ENCODE measurements around the gene BYSL.
"Not testable (repeated sequence)": the region's sequence is repeated elsewhere in the genome, so short reads cannot be mapped to it uniquely, and the experiment has no call there.

Gene BYSL

DNA sequence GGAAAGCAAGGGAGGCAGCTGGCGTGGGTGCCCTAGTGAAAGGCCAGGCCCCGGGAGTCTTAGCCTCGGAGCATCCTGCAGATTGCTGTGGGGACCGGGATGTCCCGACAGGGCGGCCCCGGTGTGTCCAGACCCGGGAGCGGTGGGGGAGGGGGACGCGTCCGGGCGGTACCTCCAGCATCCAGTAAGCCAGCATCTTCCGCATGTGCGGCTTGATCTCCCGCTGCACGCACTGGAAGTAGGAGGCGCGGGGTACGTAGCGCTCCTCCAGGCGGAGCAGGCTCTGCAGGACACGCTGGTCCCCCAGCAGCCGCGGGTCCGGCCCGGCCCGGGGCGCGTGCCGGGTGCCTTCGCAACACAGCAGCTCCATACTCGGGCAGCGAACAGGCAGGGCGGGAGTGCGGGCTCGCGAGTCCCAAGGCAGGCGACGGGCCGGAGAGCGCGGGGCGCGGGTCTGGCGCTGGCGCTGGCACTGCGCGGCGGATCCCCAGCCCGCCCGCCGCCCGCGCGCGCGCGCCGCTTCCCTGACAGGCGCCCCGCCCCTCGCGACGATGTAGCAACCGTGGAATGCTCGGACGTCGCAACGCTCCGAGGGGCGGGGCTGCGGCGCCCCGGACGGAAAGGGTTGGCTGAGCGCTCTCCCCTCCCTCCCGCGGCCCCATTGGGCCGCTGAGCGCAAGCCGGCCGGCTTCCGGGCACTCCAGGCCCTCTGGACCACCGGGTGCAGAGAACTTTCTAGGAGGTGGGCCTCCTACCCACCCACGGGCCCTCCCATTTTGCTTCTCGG, 20.2 kb downstream of the BYSL start, which contains the start of gene CCND3:
Gene CCND3 (minus strand): TSS at position 529 of the 787 bp plus-strand sequence. CDS start 159 bp downstream, at position 370.
- peak in 50 of 51 donors; percentile 39 to 93 (median 82) for DNase-seq

DNA sequence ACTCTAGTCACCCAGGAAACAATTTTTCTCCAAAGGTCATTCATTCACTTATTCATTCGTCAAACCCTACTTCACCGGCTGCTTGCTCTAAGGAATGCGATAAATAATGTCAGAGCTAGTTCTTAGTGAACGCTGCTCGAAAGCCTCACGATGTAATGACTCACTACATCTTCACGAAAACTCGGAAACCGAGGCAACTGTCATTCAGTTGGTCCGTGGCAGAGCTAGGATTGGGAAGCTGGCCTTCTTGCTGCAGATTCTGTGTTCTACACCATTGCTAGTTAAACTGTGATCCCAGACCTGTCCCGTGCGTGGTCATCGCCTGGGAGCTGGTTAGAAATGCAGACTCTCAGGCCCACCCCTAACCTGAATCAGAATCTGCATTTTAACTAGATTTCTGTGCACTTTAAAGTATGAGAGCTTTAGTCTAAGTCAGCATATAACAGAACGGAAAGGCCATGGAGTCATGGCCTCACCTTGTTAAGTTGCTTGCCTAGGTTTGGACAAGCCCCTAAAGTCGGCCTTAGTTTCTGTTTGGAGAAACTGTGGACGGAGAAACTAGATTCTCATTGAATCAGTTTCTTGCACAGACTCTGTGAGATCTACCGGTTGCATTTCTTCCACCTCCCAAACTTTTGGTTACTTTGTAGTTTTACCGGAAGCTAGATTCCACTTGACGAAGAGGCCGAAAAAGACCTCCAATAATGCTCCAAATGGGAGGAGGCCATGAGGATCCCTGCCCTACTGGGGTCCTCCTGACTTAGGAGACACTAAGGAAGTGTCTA, 21.0 kb downstream of the BYSL start:
- peak in 3 of 51 donors; percentile 39 to 59 (median 42) for DNase-seq

DNA sequence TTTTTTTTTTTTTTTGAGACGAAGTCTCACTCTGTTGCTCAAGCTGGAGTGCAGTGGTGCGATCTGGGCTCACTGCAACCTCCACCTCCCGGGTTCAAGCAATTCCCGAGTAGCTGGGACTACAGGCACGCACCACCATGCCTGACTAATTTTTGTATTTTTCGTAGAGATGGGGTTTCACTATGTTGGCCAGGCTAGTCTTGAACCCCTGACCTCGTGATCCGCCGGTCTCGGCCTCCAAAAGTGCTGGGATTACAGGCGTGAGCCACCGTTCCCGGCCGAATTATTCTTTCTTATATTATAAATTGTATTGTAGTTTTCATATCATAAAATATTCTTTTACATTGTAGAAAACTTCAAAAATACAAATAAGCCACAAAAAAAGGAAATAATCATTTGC, 21.6 kb downstream of the BYSL start:
- DNase-seq, result not testable (repeated sequence)

DNA sequence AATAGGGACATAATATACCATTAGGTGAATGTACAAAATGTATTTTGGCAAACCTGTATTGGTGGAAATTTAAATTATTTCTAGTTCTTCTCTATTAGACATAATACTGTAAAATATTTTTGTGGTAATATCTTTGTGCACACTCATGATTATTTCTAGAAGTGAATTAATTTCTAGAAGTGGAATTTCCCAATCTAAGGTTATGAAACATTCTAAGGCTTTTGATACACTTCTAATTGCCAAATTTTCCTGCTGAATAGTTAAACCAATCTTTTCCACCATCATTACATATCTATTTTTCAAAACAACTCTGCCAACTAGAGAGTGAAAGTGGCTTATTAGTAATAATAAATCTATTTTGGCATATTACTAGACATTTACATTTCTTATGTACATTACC, 22.2 kb downstream of the BYSL start:
- DNase-seq, result no peak

DNA sequence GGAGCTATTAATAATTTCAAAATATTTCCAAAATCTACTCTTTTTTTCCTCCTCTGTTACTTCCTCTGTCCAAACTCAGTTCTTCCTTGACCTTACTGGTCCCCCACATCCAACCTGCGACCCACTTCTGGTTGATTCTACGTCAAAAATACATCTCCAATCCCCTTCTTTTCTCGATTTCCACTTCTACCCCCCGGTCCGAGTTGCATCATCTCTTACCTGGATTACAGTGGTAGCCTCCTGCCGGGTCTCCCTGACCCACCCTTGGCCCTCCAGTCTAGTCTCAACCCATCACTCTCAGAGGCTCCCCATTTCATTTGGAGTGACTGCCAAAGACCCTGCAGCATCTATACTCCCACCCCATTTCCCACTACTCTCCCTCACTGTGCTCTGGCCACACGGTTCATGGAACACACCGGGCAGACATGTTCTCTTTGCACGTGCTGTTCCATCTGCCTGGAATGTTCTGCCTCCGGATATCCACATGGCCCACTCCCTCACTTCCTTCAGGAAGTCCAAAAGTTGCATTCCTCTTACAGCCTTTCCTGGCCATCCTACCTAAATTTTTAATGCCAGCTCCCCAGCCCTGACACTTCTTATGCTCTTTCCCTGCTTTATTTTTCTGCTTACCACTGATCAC, 26.4 kb downstream of the BYSL start:
- DNase-seq, result no peak

DNA sequence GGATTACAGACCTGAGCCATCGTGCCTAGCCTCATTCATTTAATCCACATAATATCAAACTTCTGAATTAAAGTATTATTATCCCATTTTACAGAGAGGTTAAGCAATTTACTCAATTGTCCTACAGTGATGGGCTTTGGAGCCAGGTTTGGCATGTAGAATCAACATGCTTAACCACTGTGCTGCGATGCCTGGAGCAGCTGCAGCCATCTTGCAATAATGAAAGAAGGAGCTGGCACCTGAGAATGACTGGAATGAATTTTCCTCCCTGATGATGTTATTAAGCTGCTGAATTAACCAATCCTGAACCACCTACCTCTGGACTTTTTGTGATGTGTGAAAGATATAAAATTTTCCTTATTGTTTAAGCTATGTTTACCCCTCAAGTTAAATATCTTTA, 33.4 kb downstream of the BYSL start:
- DNase-seq, result no peak

DNA sequence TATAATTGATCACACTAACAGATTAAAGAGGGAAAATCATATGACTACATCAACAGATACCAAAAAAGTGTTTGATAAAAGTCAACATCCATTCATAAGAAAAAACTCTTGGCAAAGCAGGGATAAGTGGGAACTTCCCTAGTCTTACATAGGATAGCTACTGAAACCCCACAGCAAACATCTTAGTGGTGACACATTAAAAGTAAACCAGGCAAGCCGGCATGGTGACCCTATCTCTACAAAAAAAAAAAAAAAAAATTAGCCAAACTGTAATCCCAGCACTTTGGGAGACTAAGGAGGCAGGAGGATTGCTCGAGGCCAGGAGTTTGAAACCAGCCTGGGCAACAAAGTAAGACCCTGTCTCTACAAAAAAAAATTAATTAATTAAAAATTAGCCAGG, 34.1 kb downstream of the BYSL start:
- DNase-seq, result no peak

DNA sequence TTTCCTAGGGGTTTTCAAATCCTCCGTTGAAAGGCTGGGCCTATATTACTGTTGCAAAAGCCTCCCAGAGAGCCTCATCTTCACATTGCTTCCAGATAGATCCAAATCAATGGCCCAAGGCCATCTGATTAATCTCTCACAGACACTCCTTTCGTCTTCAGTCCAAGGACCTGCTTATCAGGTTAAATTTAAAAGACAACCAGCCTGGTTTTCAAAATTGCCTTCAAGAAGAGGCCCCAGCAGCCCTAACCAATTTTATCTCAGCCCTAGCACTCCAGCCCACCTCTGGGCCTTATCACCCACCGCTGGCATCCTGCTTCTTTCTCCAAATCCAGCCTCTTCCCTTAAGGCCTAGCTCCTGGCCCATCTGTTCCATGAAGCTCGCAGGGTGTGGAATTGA, 35.8 kb downstream of the BYSL start:
- no peak for DNase-seq

DNA sequence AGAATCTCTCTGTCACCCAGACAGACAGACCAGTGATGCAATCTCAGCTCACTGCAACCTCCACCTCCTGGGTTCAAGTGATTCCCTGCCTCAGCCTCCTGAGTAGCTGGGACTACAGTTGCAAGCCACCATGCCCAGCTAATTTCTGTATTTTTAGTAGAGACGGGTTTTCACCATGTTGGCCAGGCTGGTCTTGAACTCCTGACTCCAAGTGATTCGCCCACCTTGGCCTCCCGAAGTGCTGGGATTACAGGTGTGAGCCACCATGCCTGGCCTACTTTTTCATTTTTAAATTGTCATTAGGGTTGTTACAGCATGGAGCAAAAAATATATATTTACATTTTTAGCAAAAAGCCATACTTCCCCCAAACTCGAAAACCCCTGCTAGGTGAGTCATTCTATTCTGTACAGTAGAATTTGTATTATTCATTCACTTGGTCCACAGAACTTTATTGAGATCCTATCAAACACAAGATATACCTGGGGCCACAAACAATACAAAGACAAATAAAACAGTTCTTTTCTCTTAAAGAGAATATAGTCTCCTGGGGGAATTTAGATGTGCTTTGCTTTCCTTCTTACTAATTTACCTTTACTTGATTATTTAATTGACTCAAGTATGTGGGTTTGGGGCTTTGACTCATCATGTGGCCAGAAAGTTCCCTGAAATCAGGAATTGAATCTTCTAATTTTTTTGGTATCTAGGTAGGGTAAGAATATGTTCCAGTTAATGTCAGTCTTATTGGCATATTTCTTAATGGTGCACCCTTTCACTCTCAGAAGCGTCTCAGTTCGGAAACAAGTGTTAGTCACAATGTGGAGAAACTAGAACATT, 36.9 kb downstream of the BYSL start:
- DNase-seq, result no peak

DNA sequence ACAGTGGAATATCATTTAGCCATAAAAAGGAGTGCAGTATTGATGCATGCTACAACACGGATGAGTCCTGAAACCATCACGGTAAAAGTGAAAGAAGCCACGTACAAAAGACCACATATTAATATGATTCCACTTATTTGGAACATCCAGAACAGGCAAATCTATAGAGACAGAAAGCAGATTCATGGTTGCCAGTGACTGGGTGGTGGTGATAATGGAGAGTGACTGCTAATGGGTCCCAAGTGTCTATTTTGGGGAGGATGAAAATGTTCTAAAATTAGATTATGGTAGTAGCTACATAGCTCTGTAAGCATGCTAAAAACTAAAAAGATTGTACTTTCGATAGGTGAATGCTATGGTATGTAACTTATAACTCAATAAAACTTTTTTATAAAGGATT, 38.7 kb downstream of the BYSL start:
- no peak for DNase-seq

DNA sequence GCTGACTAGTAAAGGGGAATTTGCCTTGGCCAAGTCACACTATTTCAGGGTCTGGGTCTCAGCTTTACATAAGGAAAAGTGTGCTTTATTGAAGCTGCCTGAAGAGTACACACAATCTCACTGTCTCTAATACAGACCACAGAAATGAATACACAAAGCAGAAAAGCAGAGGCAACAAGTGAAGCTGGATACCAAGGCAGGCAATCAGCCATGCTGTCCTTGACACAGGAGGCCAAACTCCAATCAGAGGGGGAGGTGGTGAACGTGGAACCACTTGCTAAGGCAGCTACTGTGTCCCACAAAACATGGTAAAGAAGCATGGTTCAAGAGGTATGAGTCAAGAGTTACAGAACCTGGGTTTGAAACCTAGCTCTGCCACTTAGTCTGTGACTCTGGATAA, 42.1 kb downstream of the BYSL start:
- DNase-seq, result no peak

DNA sequence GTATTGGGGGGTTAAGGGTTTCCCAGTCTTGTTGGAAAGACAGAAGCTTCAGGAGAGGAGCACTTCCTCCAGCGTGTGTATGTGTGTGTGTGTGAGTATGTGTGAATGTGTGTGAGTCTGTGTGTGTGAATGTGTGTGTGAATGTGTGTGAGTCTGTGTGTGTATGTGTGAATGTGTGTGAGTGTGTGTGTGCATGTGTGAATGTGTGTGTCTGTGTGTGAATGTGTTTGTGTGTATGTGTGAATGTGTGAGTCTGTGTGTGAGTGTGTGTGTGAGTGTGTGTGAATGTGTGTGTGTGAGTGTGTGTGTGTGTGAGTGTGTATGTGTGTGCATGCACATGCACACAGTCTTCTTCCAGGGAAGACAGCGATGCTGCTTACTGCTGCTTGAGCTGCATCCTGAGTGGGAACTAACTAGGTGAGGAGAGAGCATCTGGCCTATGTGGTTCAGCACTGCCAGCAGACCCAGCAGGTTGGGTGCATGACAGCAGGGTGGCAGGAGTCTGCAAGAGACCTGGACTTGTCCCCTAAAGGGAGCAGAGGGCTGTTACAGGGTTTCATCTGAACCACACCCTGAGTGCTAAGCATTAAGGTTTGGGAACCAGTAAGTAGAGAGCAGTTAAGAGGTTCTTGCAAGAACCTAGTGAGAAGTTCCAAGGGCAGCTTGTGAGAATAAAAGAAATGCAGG, 43.0 kb downstream of the BYSL start:
- DNase-seq, result no peak

DNA sequence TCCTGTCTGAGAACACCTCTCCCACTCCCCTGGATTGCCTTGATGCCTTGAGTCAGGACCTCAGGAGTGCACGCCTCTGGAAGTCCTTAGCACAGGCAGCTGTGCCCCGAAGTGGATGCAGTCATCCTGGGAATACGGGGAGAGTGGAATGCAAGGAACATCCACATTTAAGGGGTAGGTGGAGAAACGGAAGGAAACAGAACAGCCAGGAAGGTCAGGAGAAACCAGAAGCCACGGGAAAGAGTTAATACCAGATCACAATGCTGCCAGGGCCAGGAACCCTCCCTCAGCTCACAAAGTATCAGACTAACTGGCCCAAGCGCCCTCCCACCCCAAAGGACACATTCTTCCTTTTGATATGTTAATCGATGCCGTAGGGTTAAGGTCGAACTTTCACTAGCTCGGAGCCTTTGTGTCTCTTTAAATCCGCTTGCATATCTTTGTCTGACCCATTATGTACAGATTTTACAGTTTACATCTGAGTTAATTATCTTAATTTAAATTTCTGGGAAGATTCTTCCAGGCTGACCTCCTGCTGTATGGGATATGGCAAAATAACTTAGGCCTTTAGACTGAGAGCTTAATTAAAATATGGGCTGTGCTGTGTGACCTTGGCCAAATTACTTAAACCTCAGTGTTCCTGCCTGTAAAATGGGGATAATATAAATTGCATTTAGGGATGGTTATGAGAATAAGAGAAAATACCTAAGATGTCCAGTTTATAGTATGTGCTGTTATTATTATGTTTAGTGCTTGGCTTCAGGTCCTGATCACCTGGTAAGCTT, 44.3 kb downstream of the BYSL start:
- no peak for DNase-seq

DNA sequence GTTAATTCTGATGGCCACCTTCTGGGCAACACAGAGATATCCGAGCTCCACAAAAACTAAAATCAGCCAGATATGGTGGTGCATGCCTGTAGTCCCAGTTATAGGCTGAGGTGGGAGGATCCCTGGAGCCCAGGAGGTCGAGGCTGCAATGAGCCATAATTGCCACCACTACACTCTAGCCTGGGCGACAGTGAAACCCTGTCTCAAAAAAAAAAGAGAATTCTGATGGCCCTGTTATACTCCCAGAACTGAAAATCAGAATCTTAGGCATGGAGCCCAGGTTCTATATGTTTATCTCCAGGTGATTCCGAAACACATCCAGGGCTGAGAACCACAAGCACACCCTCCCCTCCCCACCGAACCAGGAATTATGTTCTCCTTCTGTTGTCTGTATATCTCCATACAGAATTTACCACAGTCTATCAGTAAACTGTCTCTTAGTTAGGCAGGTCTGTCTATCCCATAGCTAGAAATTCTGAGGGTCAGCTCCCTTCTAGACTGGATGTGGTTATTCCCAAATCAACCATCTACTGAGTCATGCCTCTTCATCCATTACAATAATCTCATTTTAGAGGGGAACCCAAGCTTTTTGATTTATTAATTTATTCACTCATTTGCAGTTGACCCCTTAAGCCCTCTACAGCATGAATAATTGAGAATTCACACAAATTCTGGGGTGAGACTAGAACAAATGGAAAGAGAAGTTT, 45.1 kb downstream of the BYSL start:
- DNase-seq, result no peak

DNA sequence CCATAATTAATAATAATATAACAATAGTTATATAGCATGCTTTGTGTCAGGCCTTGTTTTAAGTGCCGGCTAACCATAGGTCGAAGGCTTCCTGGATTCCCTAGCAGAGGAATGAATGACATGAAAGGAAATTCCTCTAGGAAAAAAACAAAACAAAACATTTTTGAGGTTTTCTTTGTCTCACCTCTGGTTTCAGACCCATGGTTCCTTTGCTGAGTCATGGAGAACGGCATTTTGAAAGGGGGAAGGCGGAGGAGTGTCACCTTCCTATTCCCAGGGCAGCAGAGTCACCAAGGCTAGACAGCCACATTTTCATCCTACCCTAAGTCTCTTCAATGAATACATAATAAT, 45.6 kb downstream of the BYSL start:
- no peak for DNase-seq

DNA sequence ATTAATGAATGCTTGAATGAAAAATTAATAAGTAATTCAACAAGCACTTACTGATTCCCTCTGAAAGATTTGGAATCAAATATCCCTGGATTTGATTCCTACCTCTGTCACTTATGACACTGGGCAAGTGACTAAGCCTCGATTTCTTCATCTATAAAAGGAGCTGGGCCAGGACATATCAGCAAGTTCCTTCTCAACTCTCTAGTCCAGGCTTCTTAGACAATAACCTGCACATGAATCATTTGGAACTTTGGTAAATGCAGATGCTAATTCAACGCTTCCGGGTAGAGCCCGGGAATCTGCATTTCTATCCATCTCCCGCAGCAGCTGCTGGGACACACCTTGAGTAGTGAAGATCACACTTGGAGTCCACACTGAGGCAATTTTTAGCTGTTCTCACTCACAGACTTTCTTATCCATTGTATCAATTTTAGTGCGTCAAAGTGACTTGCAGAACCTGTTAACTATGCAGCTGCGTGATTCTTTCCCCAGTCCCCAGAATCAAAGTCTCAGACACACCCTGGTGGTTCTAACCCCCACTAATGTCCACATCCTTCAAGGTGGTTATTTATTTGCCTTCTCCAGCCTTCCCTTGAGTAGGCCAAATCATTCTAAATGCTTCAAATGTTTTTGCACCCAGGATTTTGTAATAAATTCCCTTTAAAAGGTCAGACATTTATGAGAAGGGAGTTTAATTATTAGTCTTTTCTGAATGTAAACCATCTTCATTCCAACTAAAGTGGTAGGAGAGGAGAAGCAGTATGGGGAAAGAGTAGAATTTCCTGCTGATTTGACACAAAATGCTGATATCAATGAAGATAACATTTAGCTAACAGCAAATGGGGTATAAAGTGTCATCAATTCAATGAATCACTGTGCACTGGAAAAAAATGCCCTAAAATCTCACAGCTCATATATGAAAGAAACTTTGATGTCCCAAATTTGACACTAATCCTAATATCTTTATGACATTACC, 46.3 kb downstream of the BYSL start:
- DNase-seq, result no peak

DNA sequence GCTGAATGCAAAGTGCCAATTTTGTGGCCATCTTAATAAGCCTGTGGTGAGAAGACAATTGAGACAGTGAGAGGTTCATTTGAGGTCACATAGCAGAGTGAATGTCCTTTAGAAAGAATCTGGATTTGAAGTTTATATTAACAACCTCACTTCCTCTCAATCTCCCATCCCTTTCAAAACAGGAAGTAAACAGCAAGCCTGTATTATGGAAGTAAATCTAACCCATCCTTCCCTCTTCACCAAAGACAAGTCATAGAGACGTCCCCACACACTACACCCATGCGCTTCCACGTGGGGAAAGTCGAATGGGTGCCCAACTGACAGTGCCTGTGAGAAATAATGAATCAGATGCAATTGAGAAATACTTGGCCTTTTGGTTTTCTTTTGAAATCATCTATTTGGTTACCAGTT, 49.1 kb downstream of the BYSL start:
- peak in 3 of 51 donors; percentile 1 to 8 (median 7) for DNase-seq

DNA sequence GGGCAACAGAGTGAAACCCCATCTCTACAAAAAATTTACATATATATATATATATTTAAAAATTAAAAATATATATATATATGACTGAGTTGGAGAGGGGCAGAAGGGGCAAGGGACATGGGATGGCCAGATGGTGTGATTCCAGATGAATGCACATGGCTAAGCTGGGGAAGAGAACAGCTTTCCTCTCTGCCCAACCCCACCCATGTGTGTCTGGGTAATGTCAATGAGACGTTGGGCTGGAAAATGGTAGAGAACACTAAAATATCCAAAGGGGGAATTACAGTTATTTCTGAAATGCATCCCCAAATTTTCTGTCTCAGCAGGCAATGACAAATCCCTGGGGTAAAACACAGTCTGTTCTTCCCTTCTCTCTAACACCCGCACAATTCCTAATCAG, 51.5 kb downstream of the BYSL start:
- DNase-seq, result no peak

Measured in hypothalamus (tissue), 51 donors.